Natural killer cell (primary cell): ENCODE results near the gene PET100. TPM values are rescaled to one million over a fixed set of nuclear protein-coding genes. Genes with fewer than 3 reads are reported as not detected.

Source experiments
- ATAC-seq, 3 donors: fragments of 150-1000 bp in 2 of 3; fragments of 200-7000 bp in 1 of 3; cut with Tn5 transposase; 1 replicate in 1 of 3; 2 replicates in 2 of 3; pipeline ENCODE4 v1.10.0; 2021; ENCODE audit warnings: mild to moderate bottlenecking in 2 of 3, moderate library complexity in 2 of 3
- DNase-seq, 2 donors: peaks; one replicate each; pipeline versions ENCODE4 v3.0.0 to v3.0.0-alpha.2; 2013 to 2021; ENCODE audit warnings: mixed read lengths in 1 of 2
- H3K27ac ChIP-seq: one replicate; pipeline ENCODE4 v1.5.1; 2013; ENCODE audit warnings: mild to moderate bottlenecking, low read length
- H3K27me3 ChIP-seq: one replicate; pipeline ENCODE4 v1.6.1; 2013; ENCODE audit warnings: low read length; ENCODE audit not compliant: control insufficient read depth, insufficient read depth
- H3K36me3 ChIP-seq: one replicate; pipeline ENCODE4 v1.6.1; 2013; ENCODE audit warnings: low read length; ENCODE audit not compliant: control insufficient read depth, insufficient read depth
- H3K4me1 ChIP-seq: one replicate; pipeline ENCODE4 v1.6.1; 2013; ENCODE audit warnings: low read length; ENCODE audit not compliant: control insufficient read depth, insufficient read depth
- H3K4me3 ChIP-seq: one replicate; pipeline ENCODE4 v1.5.1; 2013; ENCODE audit warnings: low read length
- H3K9me3 ChIP-seq: one replicate; pipeline ENCODE4 v1.6.1; 2013; ENCODE audit warnings: low read length; ENCODE audit not compliant: control insufficient read depth, insufficient read depth
- H3K27ac Mint-ChIP-seq, 2 donors: one replicate each; pipeline ENCODE4 v1.8.0; 2022; ENCODE audit warnings: mild to moderate bottlenecking in 2 of 2, mixed read lengths in 2 of 2, moderate library complexity in 1 of 2
- H3K27me3 Mint-ChIP-seq, 2 donors: one replicate each; pipeline ENCODE4 v1.8.0; 2022; ENCODE audit warnings: low read depth in 2 of 2, mixed read lengths in 2 of 2
- H3K36me3 Mint-ChIP-seq: one replicate; pipeline ENCODE4 v1.8.0; 2022; ENCODE audit warnings: mixed read lengths
- H3K4me1 Mint-ChIP-seq, 2 donors: one replicate each; pipeline ENCODE4 v1.8.0; 2022; ENCODE audit warnings: mixed read lengths in 2 of 2
- H3K4me3 Mint-ChIP-seq: one replicate; pipeline ENCODE4 v1.8.0; 2022; ENCODE audit warnings: mild to moderate bottlenecking, moderate library complexity, mixed read lengths
- H3K9me3 Mint-ChIP-seq, 2 donors: one replicate each; pipeline ENCODE4 v1.8.0; 2022; ENCODE audit warnings: mixed read lengths in 2 of 2
- WGBS: methylation state at CpG from one replicate; pipeline ENCODE4 v1.1.7; 2013; ENCODE audit warnings: missing lambda C conversion rate; ENCODE audit not compliant: insufficient coverage; 5-methylcytosine and 5-hydroxymethylcytosine counted together
- intact Hi-C: fragments of 100-400 bp; cut with micrococcal nuclease; formaldehyde crosslinking; loops from one replicate; pipeline ENCODE4 v1.14.2; 2022
- total RNA-seq, 4 donors: library from RNA; stranded (reverse); fragments of 120-200 nt in 1 of 4; gene quantifications; one replicate each; pipeline versions ENCODE4 v1.2.3 to v1.2.4, GENCODE V29; 2013 to 2022
- TF ChIP-seq, protein P1 (sequence below): fragments of 200-600 bp; IDR thresholded peaks from one replicate; pipeline ENCODE4 v1.8.0; 2022; ENCODE audit warnings: antibody characterized with exemption

The PET100 gene
- total RNA-seq, 3 donors from 2014 or later (not counting 1 experiment from before 2014, with no cell fraction given), result 92.0 to 139 (median 106) TPM

- H3K9me3 Mint-ChIP-seq, result no peaks in the 10 kb centered on the region
- ATAC-seq (no peak), DNase-seq (no peak)
- no peaks in the 10 kb centered on the region for H3K36me3 Mint-ChIP-seq
- no peak overlapping the region for H3K27ac Mint-ChIP-seq
- no peak overlapping the region for H3K27ac ChIP-seq
- H3K4me3 Mint-ChIP-seq, result peak overlapping the region; percentile 43
- peaks cover 5 to 10% of the 10 kb centered on the region in 2 donors for H3K4me1 Mint-ChIP-seq
- no peaks in the 10 kb centered on the region for H3K9me3 ChIP-seq
- no peaks in the 10 kb centered on the region for H3K36me3 ChIP-seq
- H3K4me1 ChIP-seq, result peaks cover 8% of the 10 kb centered on the region
- H3K4me3 ChIP-seq, result no peak overlapping the region
- intact Hi-C loops, result no loop called here
- TF ChIP-seq, protein P1, sequence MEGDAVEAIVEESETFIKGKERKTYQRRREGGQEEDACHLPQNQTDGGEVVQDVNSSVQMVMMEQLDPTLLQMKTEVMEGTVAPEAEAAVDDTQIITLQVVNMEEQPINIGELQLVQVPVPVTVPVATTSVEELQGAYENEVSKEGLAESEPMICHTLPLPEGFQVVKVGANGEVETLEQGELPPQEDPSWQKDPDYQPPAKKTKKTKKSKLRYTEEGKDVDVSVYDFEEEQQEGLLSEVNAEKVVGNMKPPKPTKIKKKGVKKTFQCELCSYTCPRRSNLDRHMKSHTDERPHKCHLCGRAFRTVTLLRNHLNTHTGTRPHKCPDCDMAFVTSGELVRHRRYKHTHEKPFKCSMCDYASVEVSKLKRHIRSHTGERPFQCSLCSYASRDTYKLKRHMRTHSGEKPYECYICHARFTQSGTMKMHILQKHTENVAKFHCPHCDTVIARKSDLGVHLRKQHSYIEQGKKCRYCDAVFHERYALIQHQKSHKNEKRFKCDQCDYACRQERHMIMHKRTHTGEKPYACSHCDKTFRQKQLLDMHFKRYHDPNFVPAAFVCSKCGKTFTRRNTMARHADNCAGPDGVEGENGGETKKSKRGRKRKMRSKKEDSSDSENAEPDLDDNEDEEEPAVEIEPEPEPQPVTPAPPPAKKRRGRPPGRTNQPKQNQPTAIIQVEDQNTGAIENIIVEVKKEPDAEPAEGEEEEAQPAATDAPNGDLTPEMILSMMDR, result no peak
- 88% methylated on average over 9 of the region's 9 CpGs for WGBS
- H3K27me3 ChIP-seq, result peaks cover 26% of the 10 kb centered on the region
- H3K27me3 Mint-ChIP-seq, result peaks cover 35 to 44% of the 10 kb centered on the region in 2 donors
Observed at GRCh38 chr19:7597689-7598088, 31.9 kb upstream of the PET100 start.

DNA sequence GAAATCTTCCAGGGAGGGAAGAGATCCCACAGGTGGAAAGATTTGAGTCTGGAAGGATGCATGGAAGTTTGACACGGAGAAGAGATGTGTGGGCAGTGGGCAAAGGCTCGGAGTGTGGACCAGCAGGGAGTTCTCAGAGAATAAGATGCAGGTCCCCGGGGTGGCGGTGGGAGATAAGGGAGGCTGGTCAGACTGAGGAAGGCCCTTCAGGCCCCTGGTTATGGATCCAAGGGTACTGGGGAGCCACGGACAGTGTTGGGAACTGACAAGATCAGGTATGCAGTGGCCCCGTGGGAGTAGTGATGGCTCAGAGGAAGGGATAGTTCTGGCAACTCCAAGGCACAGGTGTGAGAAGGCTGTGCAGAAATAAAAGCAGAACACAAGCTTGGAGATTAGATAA lies 31.4 kb upstream of the PET100 start:
- no peaks in the 10 kb centered on the region for H3K36me3 ChIP-seq
- H3K27me3 ChIP-seq, result peaks cover 26% of the 10 kb centered on the region
- H3K27ac ChIP-seq, result no peak overlapping the region
- 72% methylated on average over 6 of the region's 6 CpGs for WGBS
- TF ChIP-seq, protein P1, result no peak
- H3K36me3 Mint-ChIP-seq, result no peaks in the 10 kb centered on the region
- DNase-seq, result no peak
- intact Hi-C loops, result no loop called here
- ATAC-seq, result no peak
- H3K4me3 Mint-ChIP-seq, result peak overlapping the region; percentile 43
- no peaks in the 10 kb centered on the region for H3K9me3 Mint-ChIP-seq
- no peak overlapping the region for H3K4me3 ChIP-seq
- peaks cover 5 to 10% of the 10 kb centered on the region in 2 donors for H3K4me1 Mint-ChIP-seq
- H3K27me3 Mint-ChIP-seq, result peaks cover 30 to 44% of the 10 kb centered on the region in 2 donors
- no peaks in the 10 kb centered on the region for H3K9me3 ChIP-seq
- peaks cover 8% of the 10 kb centered on the region for H3K4me1 ChIP-seq
- H3K27ac Mint-ChIP-seq, result no peak overlapping the region

DNA sequence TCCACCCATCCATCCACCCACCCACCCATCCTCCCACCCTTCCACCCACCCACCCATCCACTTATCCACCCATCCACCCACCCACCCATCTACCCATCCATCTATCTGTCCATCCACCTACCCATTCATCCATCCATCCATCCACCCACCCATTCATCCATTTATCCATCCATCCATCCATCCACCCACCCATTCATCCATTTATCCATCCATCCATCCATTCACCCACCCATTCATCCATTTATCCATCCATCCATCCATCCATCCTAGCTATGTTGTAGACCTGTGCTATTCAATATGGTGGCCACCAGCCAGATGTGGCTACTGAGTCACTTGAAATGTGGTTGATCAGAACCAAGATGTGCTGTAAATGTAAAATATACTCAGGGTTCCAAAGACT lies 28.9 kb upstream of the PET100 start:
- intact Hi-C loops, result no loop called here
- H3K36me3 ChIP-seq, result no peaks in the 10 kb centered on the region
- H3K27ac ChIP-seq, result no peak overlapping the region
- H3K4me3 ChIP-seq, result no peak overlapping the region
- TF ChIP-seq, protein P1, result no peak
- Mint-ChIP-seq H3K27me3 (peaks cover 18 to 33% of the 10 kb centered on the region in 2 donors), H3K4me1 (peaks cover 0 to 11% of the 10 kb centered on the region in 2 donors), H3K4me3 (no peak overlapping the region), H3K9me3 (peaks cover 0 to 3% of the 10 kb centered on the region in 2 donors), H3K27ac (no peak overlapping the region), H3K36me3 (no peaks in the 10 kb centered on the region)
- peaks cover 18% of the 10 kb centered on the region for H3K27me3 ChIP-seq
- H3K4me1 ChIP-seq, result peaks cover 6% of the 10 kb centered on the region
- DNase-seq (no peak), ATAC-seq (no peak)
- peaks cover 3% of the 10 kb centered on the region for H3K9me3 ChIP-seq

DNA sequence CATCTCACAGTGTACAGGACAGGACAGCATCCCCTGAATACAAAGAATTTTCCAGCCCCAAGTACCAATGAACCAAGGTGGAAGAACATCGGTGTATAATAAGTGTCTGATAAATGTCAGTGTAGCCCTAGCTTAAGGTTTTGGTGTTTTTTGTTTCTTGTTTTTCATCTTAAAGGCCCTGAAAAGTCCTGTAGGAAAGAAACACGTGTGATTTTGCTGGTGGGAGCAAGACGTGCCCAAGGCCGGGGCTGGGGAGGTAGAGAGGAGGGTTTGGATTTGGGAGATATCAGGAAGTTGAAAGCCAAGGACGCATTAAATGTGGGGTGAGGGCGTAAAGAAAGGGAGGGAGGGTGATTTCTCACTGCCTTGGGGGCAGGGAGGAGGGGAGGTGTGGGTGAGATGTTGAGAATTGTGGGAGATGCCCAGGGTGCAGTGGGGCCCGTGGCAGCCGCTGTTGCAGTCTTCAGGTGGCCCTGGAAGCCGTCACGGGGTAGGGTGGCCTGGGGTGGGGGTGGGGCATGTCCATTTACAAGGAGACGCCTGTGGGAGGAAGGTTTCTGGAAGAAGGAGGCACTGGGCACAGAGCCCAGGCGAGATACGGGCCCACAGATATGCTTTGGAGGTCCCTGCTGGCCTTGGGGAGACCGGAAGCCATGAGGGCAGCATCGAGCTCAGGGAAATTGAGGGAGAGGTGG lies 27.2 kb upstream of the PET100 start:
- H3K27ac ChIP-seq, result no peak overlapping the region
- ATAC-seq (no peak), DNase-seq (no peak)
- H3K4me3 Mint-ChIP-seq, result no peak overlapping the region
- TF ChIP-seq, protein P1, result no peak
- H3K27me3 ChIP-seq, result peaks cover 8% of the 10 kb centered on the region
- H3K36me3 Mint-ChIP-seq, result no peaks in the 10 kb centered on the region
- intact Hi-C loops, result no loop called here
- H3K27me3 Mint-ChIP-seq, result peaks cover 14 to 25% of the 10 kb centered on the region in 2 donors
- no peak overlapping the region for H3K27ac Mint-ChIP-seq
- WGBS, result 61% methylated on average over 15 of the region's 15 CpGs
- no peaks in the 10 kb centered on the region for H3K36me3 ChIP-seq
- H3K9me3 Mint-ChIP-seq, result peaks cover 0 to 3% of the 10 kb centered on the region in 2 donors
- peaks cover 0 to 8% of the 10 kb centered on the region in 2 donors for H3K4me1 Mint-ChIP-seq
- peaks cover 4% of the 10 kb centered on the region for H3K9me3 ChIP-seq
- H3K4me3 ChIP-seq, result no peak overlapping the region
- H3K4me1 ChIP-seq, result no peaks in the 10 kb centered on the region
